A673 (cell line): ENCODE measurements around the gene MASP1. TPM values are rescaled to one million over a fixed set of nuclear protein-coding genes. Genes with fewer than 3 reads are reported as not detected.
A peak's percentile ranks its signal among the peaks of the same experiment; 100 is the strongest.

Experiments used
- BruUV-seq: library from RNA; stranded (reverse); fragments of 400-500 nt; replicated peaks from 2 replicates; lab custom pipeline; 2021; lab: Mats Ljungman, UMichigan
- CTCF ChIA-PET: fragments of 300-600 bp; sonication (Branson Sonifier 250); formaldehyde crosslinking; loops from one replicate; lab custom pipeline; 2022; ENCODE audit warnings: antibody characterized with exemption; lab: Charles Lee
- POLR2A ChIA-PET: fragments of 300-600 bp; sonication (Branson Sonifier 250); formaldehyde crosslinking; loops from one replicate; lab custom pipeline; 2022; ENCODE audit warnings: antibody characterized with exemption; ENCODE audit not compliant: low non-redundant PET; lab: Charles Lee
- DNase-seq: peaks from one replicate; pipeline ENCODE4 v3.0.0-alpha.2; 2015; ENCODE audit warnings: low spot score
- H3K27ac ChIP-seq: fragments of 200-600 bp; sonication (generic); 2 replicates; pipeline ENCODE4 v1.5.1; 2016; ENCODE audit warnings: mixed run types, low read depth, mild to moderate bottlenecking, mixed read lengths, antibody characterized with exemption, low read length; ENCODE audit not compliant: poor library complexity, severe bottlenecking
- H3K27me3 ChIP-seq: fragments of 200-600 bp; sonication (generic); replicated peaks from 2 replicates; pipeline ENCODE4 v1.6.1; 2017; ENCODE audit warnings: mixed run types, low read depth, mild to moderate bottlenecking, mixed read lengths, antibody characterized with exemption, low read length; ENCODE audit not compliant: insufficient read depth, poor library complexity
- H3K36me3 ChIP-seq: fragments of 200-600 bp; sonication (generic); 2 replicates; pipeline ENCODE4 v1.6.1; 2016; ENCODE audit warnings: mixed run types, mild to moderate bottlenecking, mixed read lengths, antibody characterized with exemption, low read length; ENCODE audit not compliant: insufficient read depth, poor library complexity, severe bottlenecking
- H3K4me1 ChIP-seq: fragments of 200-600 bp; sonication (generic); 2 replicates; pipeline ENCODE4 v1.6.1; 2017; ENCODE audit warnings: mixed run types, mild to moderate bottlenecking, mixed read lengths, antibody characterized with exemption, low read length; ENCODE audit not compliant: insufficient read depth, poor library complexity, severe bottlenecking
- H3K4me3 ChIP-seq: fragments of 200-600 bp; sonication (generic); 2 replicates; pipeline ENCODE4 v1.5.1; 2016; ENCODE audit warnings: low read depth, mixed run types, mild to moderate bottlenecking, mixed read lengths, low read length; ENCODE audit not compliant: poor library complexity, severe bottlenecking
- H3K9me3 ChIP-seq: fragments of 200-600 bp; sonication (generic); 2 replicates; pipeline ENCODE4 v1.6.1; 2016; ENCODE audit warnings: mixed run types, low read depth, mild to moderate bottlenecking, mixed read lengths, antibody characterized with exemption, low read length; ENCODE audit not compliant: poor library complexity, severe bottlenecking
- EZH2 ChIP-seq: fragments of 200-600 bp; sonication (generic); IDR thresholded peaks from 2 replicates; pipeline ENCODE4 v1.6.1; 2017; ENCODE audit warnings: borderline replicate concordance, low read depth, mild to moderate bottlenecking, mixed read lengths, antibody characterized with exemption, low read length; ENCODE audit not compliant: poor library complexity, severe bottlenecking
- intact Hi-C: fragments of 100-400 bp; cut with micrococcal nuclease; formaldehyde crosslinking; loops from one replicate; pipeline ENCODE4 v1.10.0; 2022; ENCODE audit not compliant: unreplicated experiment
- total RNA-seq: library from RNA; stranded (reverse); gene quantifications from 2 replicates; pipeline ENCODE4 v1.2.3, GENCODE V29; 2021
- TF ChIP-seq, protein P1 (sequence below): fragments of 300-800, 200-600 bp; sonication (generic); conservative IDR thresholded peaks from 2 replicates; pipeline ENCODE4 v1.5.1; 2017; ENCODE audit warnings: low read depth, mild to moderate bottlenecking, antibody characterized with exemption, low read length, moderate library complexity, mixed read lengths

Gene MASP1
- total RNA-seq, 1 experiment from 2014 or later = not detected

DNA sequence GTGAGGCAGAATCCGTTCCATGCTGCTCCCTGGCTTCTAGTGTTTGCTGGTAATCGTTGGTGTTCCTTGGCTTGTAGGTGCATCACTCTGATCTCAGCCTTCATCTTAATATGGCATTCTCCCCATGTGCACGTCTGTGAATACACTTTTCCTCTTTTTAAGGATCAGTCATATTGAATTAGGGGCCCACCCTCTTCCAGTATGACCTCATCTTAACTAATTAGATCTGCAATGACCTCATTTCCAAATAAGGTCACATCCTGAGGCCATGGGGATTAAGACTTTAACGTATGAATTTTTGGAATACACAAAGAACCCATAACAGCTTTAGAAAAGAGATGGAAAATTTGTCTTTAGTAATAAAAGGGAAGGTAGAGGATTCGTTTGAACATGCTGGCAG is 34.1 kb upstream of the MASP1 start:
- CTCF ChIA-PET = no interaction called here
- no peak overlapping the region for H3K27ac ChIP-seq
- intact Hi-C loops = no loop called here
- H3K9me3 ChIP-seq = no peaks in the 10 kb centered on the region
- H3K4me3 ChIP-seq = no peak overlapping the region
- no peaks in the 10 kb centered on the region for H3K36me3 ChIP-seq
- TF ChIP-seq, protein P1, sequence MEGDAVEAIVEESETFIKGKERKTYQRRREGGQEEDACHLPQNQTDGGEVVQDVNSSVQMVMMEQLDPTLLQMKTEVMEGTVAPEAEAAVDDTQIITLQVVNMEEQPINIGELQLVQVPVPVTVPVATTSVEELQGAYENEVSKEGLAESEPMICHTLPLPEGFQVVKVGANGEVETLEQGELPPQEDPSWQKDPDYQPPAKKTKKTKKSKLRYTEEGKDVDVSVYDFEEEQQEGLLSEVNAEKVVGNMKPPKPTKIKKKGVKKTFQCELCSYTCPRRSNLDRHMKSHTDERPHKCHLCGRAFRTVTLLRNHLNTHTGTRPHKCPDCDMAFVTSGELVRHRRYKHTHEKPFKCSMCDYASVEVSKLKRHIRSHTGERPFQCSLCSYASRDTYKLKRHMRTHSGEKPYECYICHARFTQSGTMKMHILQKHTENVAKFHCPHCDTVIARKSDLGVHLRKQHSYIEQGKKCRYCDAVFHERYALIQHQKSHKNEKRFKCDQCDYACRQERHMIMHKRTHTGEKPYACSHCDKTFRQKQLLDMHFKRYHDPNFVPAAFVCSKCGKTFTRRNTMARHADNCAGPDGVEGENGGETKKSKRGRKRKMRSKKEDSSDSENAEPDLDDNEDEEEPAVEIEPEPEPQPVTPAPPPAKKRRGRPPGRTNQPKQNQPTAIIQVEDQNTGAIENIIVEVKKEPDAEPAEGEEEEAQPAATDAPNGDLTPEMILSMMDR = no peak
- TF ChIP-seq EZH2 = no peak
- no peaks in the 10 kb centered on the region for H3K27me3 ChIP-seq
- peak; percentile 10 for DNase-seq
- POLR2A ChIA-PET = no interaction called here
- BruUV-seq = no TSS peak
- no peaks in the 10 kb centered on the region for H3K4me1 ChIP-seq

DNA sequence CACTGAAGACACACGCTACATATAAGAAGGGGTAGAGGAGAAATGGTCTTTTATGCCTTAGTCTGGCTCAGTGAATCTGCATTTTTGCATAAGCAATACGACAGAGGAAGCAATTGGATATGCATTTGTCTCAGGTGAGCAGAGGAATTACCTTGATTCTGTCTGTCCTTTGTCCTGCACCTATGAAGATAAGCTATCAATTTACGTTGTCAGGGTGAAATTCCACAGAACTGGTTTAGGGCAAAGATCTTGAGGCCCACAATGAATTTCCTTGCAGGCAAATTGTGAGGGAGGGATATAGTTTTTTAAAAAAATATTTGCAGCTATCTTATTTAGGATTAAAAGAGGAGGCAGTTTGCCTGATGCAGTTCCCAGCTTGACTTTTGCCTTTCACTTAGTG is 31.6 kb upstream of the MASP1 start:
- intact Hi-C loops = no loop called here
- no peaks in the 10 kb centered on the region for H3K9me3 ChIP-seq
- CTCF ChIA-PET = interaction anchor here (7.7 kb wide), 1 partner anchor 356 kb away, joined by 210 read pairs; no protein-coding TSS in a partner anchor
- no peaks in the 10 kb centered on the region for H3K36me3 ChIP-seq
- H3K27me3 ChIP-seq = no peaks in the 10 kb centered on the region
- TF ChIP-seq, protein P1 = no peak
- no peak for TF ChIP-seq EZH2
- H3K27ac ChIP-seq = no peak overlapping the region
- H3K4me3 ChIP-seq = no peak overlapping the region
- POLR2A ChIA-PET = no interaction called here
- DNase-seq = no peak
- peaks cover 6% of the 10 kb centered on the region for H3K4me1 ChIP-seq
- BruUV-seq = no TSS peak

DNA sequence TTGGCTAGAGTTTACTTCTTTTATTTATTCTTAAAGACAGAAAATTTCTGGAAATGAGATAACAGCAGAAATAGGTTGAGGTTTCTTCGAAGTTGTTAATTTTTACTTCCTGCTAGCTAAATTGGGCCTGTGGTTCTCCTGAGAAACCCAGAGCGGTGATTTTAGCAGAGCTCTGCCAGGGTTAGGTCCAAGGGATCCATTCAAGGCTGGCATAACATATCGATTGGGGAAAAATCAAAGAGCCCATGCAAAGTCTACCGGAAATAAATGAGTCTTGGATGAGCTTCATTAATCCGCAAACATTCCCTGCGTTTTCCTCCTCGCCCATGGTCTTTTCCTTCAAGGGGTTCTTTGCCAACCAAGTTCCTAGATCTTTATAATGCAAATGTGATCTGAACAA is 30.8 kb upstream of the MASP1 start:
- Histone ChIP-seq H3K27ac (no peak overlapping the region), H3K36me3 (no peaks in the 10 kb centered on the region), H3K9me3 (no peaks in the 10 kb centered on the region), H3K4me3 (no peak overlapping the region), H3K27me3 (no peaks in the 10 kb centered on the region), H3K4me1 (peaks cover 6% of the 10 kb centered on the region)
- TF ChIP-seq EZH2 = no peak
- TF ChIP-seq, protein P1 = no peak
- ChIA-PET CTCF (interaction anchor here (7.7 kb wide), 1 partner anchor 356 kb away, joined by 210 read pairs; no protein-coding TSS in a partner anchor), POLR2A (no interaction called here)
- intact Hi-C loops = no loop called here
- DNase-seq = no peak
- BruUV-seq = no TSS peak
